ENCODE results near the gene TCHP. TPM values are rescaled to one million over a fixed set of nuclear protein-coding genes. Genes with fewer than 3 reads are reported as not detected.

Gene TCHP
- total and polyA plus RNA-seq, 2 of the 13 experiments (the other 11 are each of a cell fraction or from before 2014, with no cell fraction given): 6.7 to 12.2 TPM

DNA sequence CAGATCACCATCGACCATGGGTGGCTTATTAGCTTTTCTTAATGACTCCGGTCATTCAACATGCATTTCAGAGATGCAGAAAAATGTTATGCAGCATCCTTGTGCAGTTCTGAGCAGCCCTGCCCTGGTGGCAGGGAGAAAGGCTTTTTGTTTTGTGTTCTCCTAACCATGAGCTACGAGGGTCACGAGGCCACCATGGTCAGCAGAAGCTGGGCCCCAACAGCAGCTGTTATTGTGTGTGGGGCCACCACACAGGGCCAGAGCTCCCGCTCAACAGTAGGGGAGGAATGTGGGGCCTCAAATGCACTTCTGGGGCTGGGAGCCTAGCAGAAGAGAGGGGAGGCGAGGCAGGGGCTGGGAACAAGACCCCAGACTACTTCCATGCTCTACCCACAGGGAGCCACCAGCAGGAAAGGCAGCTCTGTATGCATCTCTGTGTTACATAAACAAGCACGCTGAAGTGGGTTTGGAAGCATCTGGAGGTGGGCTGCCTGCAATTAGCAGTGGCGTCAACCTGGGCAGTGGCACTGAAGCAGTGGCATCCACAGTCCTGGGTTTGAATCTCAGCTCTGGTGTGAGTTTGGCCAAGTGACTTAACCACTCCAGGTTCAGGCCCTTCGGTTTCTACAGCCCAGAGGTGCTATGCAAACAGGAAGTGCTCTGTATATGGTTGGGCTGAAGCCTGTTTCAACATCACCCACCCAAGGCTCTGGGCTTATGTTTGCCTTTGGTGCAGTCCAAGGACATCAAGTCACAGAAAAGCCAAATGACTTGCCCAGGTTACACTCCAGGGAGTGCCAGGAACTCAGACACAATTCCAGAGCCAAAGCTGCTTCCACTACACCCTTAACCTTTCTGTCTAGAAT, 36.0 kb upstream of the TCHP start (continued):
- no peak for TF ChIP-seq MED8 (CRISPR knock-in tag; IDR thresholded peaks at IDR 0.05; ENCODE audit: insufficient replicate concordance)
- no peak for TF ChIP-seq KLF9 (CRISPR knock-in tag; IDR thresholded peaks at IDR 0.05; ENCODE audit: low read depth)
- TF ChIP-seq ZNF451 (CRISPR knock-in tag; IDR thresholded peaks at IDR 0.05): no peak
- 0 out of 2 replicates have a peak, but pooled peaks have one; percentile 11 for TF ChIP-seq ZBTB38 (CRISPR knock-in tag; IDR thresholded peaks at IDR 0.05)
- TF ChIP-seq ZNF564 (CRISPR knock-in tag; IDR thresholded peaks at IDR 0.05): peak; percentile 94
- peak; percentile 89; the same call in 1 of the 2 replicates for TF ChIP-seq ZSCAN29 (CRISPR knock-in tag; conservative IDR thresholded peaks at IDR 0.05)
- peak; percentile 55 for TF ChIP-seq SP4 (CRISPR knock-in tag; IDR thresholded peaks at IDR 0.05)
- TF ChIP-seq, protein P1, sequence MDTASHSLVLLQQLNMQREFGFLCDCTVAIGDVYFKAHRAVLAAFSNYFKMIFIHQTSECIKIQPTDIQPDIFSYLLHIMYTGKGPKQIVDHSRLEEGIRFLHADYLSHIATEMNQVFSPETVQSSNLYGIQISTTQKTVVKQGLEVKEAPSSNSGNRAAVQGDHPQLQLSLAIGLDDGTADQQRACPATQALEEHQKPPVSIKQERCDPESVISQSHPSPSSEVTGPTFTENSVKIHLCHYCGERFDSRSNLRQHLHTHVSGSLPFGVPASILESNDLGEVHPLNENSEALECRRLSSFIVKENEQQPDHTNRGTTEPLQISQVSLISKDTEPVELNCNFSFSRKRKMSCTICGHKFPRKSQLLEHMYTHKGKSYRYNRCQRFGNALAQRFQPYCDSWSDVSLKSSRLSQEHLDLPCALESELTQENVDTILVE (CRISPR knock-in tag; IDR thresholded peaks at IDR 0.05): peak; percentile 67; the same call in 1 of the 2 replicates
- TF ChIP-seq ZNF446 (CRISPR knock-in tag; IDR thresholded peaks at IDR 0.05): no peak
- TF ChIP-seq, protein P2, sequence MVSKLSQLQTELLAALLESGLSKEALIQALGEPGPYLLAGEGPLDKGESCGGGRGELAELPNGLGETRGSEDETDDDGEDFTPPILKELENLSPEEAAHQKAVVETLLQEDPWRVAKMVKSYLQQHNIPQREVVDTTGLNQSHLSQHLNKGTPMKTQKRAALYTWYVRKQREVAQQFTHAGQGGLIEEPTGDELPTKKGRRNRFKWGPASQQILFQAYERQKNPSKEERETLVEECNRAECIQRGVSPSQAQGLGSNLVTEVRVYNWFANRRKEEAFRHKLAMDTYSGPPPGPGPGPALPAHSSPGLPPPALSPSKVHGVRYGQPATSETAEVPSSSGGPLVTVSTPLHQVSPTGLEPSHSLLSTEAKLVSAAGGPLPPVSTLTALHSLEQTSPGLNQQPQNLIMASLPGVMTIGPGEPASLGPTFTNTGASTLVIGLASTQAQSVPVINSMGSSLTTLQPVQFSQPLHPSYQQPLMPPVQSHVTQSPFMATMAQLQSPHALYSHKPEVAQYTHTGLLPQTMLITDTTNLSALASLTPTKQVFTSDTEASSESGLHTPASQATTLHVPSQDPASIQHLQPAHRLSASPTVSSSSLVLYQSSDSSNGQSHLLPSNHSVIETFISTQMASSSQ (IDR thresholded peaks at IDR 0.05; ENCODE audit: low read depth): 0 out of 2 replicates have a peak, but pooled peaks have one; percentile 27
- TF ChIP-seq, protein P2 (CRISPR knock-in tag; IDR thresholded peaks at IDR 0.05; ENCODE audit: borderline replicate concordance): peak; percentile 46; the same call in 1 of the 2 replicates
- TF ChIP-seq PHB2 (IDR thresholded peaks at IDR 0.05; ENCODE audit: partially characterized antibody): no peak
- no peak for TF ChIP-seq SALL2 (CRISPR knock-in tag; IDR thresholded peaks at IDR 0.05)
- peak; percentile 73 for TF ChIP-seq CBFB (CRISPR knock-in tag; IDR thresholded peaks at IDR 0.05)
- no peak for TF ChIP-seq KLF12 (CRISPR knock-in tag; IDR thresholded peaks at IDR 0.05; ENCODE audit: borderline replicate concordance)
- peak; percentile 59; the same call in 1 of the 2 replicates for TF ChIP-seq KDM6A (CRISPR knock-in tag; IDR thresholded peaks at IDR 0.05; ENCODE audit: low read depth)
- TF ChIP-seq RARG (CRISPR knock-in tag; IDR thresholded peaks at IDR 0.05; ENCODE audit: low read depth): no peak
- no peak for TF ChIP-seq ZNF460 (CRISPR knock-in tag; IDR thresholded peaks at IDR 0.05; ENCODE audit: borderline replicate concordance)
- TF ChIP-seq ZNF225 (CRISPR knock-in tag; IDR thresholded peaks at IDR 0.05): peak; percentile 76
- TF ChIP-seq NR2F6 (IDR thresholded peaks at IDR 0.05): peak; percentile 73
- peak; percentile 91 for TF ChIP-seq NR2F6 (CRISPR knock-in tag; IDR thresholded peaks at IDR 0.05)
- no peak for TF ChIP-seq HNRNPLL (IDR thresholded peaks at IDR 0.05; ENCODE audit: low read depth, low read length, poor library complexity, severe bottlenecking)
- TF ChIP-seq, protein P3, sequence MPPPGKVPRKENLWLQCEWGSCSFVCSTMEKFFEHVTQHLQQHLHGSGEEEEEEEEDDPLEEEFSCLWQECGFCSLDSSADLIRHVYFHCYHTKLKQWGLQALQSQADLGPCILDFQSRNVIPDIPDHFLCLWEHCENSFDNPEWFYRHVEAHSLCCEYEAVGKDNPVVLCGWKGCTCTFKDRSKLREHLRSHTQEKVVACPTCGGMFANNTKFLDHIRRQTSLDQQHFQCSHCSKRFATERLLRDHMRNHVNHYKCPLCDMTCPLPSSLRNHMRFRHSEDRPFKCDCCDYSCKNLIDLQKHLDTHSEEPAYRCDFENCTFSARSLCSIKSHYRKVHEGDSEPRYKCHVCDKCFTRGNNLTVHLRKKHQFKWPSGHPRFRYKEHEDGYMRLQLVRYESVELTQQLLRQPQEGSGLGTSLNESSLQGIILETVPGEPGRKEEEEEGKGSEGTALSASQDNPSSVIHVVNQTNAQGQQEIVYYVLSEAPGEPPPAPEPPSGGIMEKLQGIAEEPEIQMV (CRISPR knock-in tag; IDR thresholded peaks at IDR 0.05; ENCODE audit: low read depth): no peak
- no peak for TF ChIP-seq HNRNPK (IDR thresholded peaks at IDR 0.05; ENCODE audit: low read depth, low read length, poor library complexity, severe bottlenecking)
- no peak for TF ChIP-seq MTF1 (CRISPR knock-in tag; IDR thresholded peaks at IDR 0.05)

Measured in HepG2 (cell line).